ENCODE measurements around the gene NKAPL. TPM values are rescaled to one million over a fixed set of nuclear protein-coding genes. Genes with fewer than 3 reads are reported as not detected.

Gene NKAPL
- total and polyA plus RNA-seq, 2 of the 8 experiments (the other 6 are each of a cell fraction or from before 2014, with no cell fraction given) = 0.08 TPM; not detected in 1

- Histone ChIP-seq H2BK12ac (ENCODE audit: low read depth, low read length) (no peak overlapping the region), H4K91ac (replicated peaks; ENCODE audit: insufficient read length, low read length) (no peak overlapping the region), H4K20me1 (replicated peaks in 1 of 2; ENCODE audit: control insufficient read depth in 1 of 2, insufficient read depth in 2 of 2, low read length in 2 of 2) (no peaks in the 10 kb centered on the region), H3K27me3 (replicated peaks in 1 of 4; ENCODE audit: control insufficient read depth in 3 of 4, extremely low read depth in 1 of 4, insufficient read depth in 3 of 4, low read length in 3 of 4) (no peaks in the 10 kb centered on the region), H3K56ac (replicated peaks; ENCODE audit: insufficient read length, low read depth, low read length) (no peak overlapping the region), H3K27ac (ENCODE audit: low read depth, low read length) (no peak overlapping the region), H2BK5ac (ENCODE audit: low read depth, low read length) (no peak overlapping the region), H2BK20ac (ENCODE audit: low read length) (no peak overlapping the region), H3K14ac (ENCODE audit: insufficient read length) (no peak overlapping the region), H3K4me3 (ENCODE audit: extremely low read depth in 1 of 4, insufficient read depth in 2 of 4, low read depth in 3 of 4, low read length in 4 of 4) (no peak overlapping the region), H3K9ac (replicated peaks in 1 of 4; ENCODE audit: extremely low read depth in 1 of 4, low read depth in 3 of 4, low read length in 3 of 4) (no peak overlapping the region), H3K4ac (replicated peaks; ENCODE audit: insufficient read length, low read depth, low read length) (no peak overlapping the region), H3K23ac (ENCODE audit: insufficient read length) (no peak overlapping the region), H2AFZ (ENCODE audit: low read length) (no peak overlapping the region), H3K79me1 (ENCODE audit: low read depth, low read length) (no peaks in the 10 kb centered on the region), H2AK5ac (ENCODE audit: low read depth, low read length) (no peak overlapping the region), H3K9me3 (ENCODE audit: insufficient read depth in 2 of 2, low read depth in 1 of 2, low read length in 1 of 2) (no peaks in the 10 kb centered on the region), H3K18ac (ENCODE audit: extremely low read depth, low read length) (no peak overlapping the region), H4K5ac (ENCODE audit: insufficient read length, low read depth, low read length) (no peak overlapping the region), H2BK120ac (replicated peaks; ENCODE audit: low read depth, low read length) (no peak overlapping the region), H3K36me3 (ENCODE audit: control insufficient read depth in 2 of 4, insufficient read depth in 4 of 4, low read length in 3 of 4) (peaks cover 0 to 7% (median 0%) of the 10 kb centered on the region in 4 experiments; a peak in 3 of 8 replicates), H3K79me2 (ENCODE audit: control insufficient read depth in 1 of 2, insufficient read depth in 2 of 2, low read length in 2 of 2) (no peaks in the 10 kb centered on the region), H3K23me2 (ENCODE audit: low read depth, low read length) (no peaks in the 10 kb centered on the region; the same call in 1 of the 2 replicates), H4K8ac (ENCODE audit: extremely low read depth, insufficient read depth, low read length) (no peak overlapping the region), H3K4me1 (replicated peaks in 1 of 4; ENCODE audit: control insufficient read depth in 3 of 4, insufficient read depth in 4 of 4, low read length in 3 of 4) (no peaks in the 10 kb centered on the region), H3K4me2 (ENCODE audit: insufficient read depth in 1 of 2, low read depth in 2 of 2, low read length in 2 of 2) (no peak overlapping the region), H2BK15ac (ENCODE audit: low read length) (no peak overlapping the region)
- no peak for DNase-seq (ENCODE audit: low read depth in 1 of 2, low spot score in 2 of 2)
- ChIA-PET POLR2A (ENCODE audit: partially characterized antibody) (interaction anchor here (1.0 kb wide), 1 partner anchor 41 kb away, joined by 3 read pairs; the partner anchor contains the start of gene ZSCAN31), CTCF (ENCODE audit: partially characterized antibody) (interaction anchor here (1.0 kb wide), 1 partner anchor 9 kb away, joined by 3 read pairs; no protein-coding TSS in a partner anchor)
- WGBS, 2 experiments (ENCODE audit: extremely low coverage in 1 of 2, insufficient coverage in 1 of 2, insufficient read length in 1 of 2, insufficient replicate concordance in 2 of 2, low coverage in 1 of 2, low lambda C conversion rate in 2 of 2, missing lambda C conversion rate in 1 of 2) = 88% methylated on average over 5 of the region's 5 CpGs; no CpG with 5 or more reads in 1 of the 2 experiments
- FAIRE-seq = no peak
- TF ChIP-seq POLR2AphosphoS5 (IDR thresholded peaks at IDR 0.05; ENCODE audit: low read depth, low read length) (no peak), SIN3A (conservative IDR thresholded peaks at IDR 0.05 in 1 of 2, IDR thresholded peaks at IDR 0.05 in 1 of 2; ENCODE audit: low read depth in 1 of 2, low read length in 2 of 2) (no peak), PHF8 (conservative IDR thresholded peaks at IDR 0.05; ENCODE audit: low read depth, low read length) (no peak), SRF (IDR thresholded peaks at IDR 0.05; ENCODE audit: low read depth, low read length) (no peak)
Measured at GRCh38 chr6:28295326-28295725, 36.2 kb downstream of the NKAPL start.

Data from H1 (cell line).